B cell (primary cell): ENCODE measurements around the gene HOXD4. TPM values are rescaled to one million over a fixed set of nuclear protein-coding genes. Genes with fewer than 3 reads are reported as not detected.

Source experiments
- ATAC-seq: fragments of 200-7000 bp; cut with Tn5 transposase; one replicate; pipeline ENCODE4 v1.10.0; 2021; ENCODE audit warnings: low read depth, mild to moderate bottlenecking, moderate number of reproducible peaks, moderate library complexity
- CTCF ChIA-PET: fragments of 350-600 bp; sonication (Branson Sonifier 250); formaldehyde crosslinking; loops from one replicate; lab custom pipeline; 2021; ENCODE audit warnings: antibody characterized with exemption, inconsistent platforms; lab: Charles Lee
- POLR2A ChIA-PET: fragments of 350-600 bp; sonication (Branson Sonifier 250); formaldehyde crosslinking; loops from one replicate; lab custom pipeline; 2021; ENCODE audit warnings: antibody characterized with exemption; lab: Charles Lee
- DNase-seq: peaks from one replicate; pipeline ENCODE4 v3.0.0; 2013
- H2AFZ ChIP-seq: 2 replicates; pipeline ENCODE4 v1.6.1; 2012; ENCODE audit warnings: mild to moderate bottlenecking, low read depth, low read length; ENCODE audit not compliant: insufficient read depth, poor library complexity, severe bottlenecking
- H3K27ac ChIP-seq, 2 donors: 1 replicate in 1 of 2; 2 replicates in 1 of 2; pipeline ENCODE4 v1.5.1; 2012 to 2013; ENCODE audit warnings: low read length in 2 of 2, mild to moderate bottlenecking in 2 of 2, moderate library complexity in 1 of 2
- H3K27me3 ChIP-seq, 4 experiments: fragments of 200-600 bp in 1 of 4; sonication (generic) in 1 of 4; replicated peaks in 1 of 4; 1 replicate in 2 of 4; 2 replicates in 2 of 4; pipeline versions ENCODE4 v1.6.1 to v1.7.0; 2013 to 2016; ENCODE audit warnings: low read length in 3 of 4, mild to moderate bottlenecking in 2 of 4, mixed read lengths in 1 of 4, moderate library complexity in 1 of 4; ENCODE audit not compliant: insufficient read depth in 4 of 4, control insufficient read depth in 3 of 4; ENCODE audit errors: control extremely low read depth in 1 of 4
- H3K36me3 ChIP-seq, 2 experiments: replicated peaks in 1 of 2; 1 replicate in 1 of 2; 2 replicates in 1 of 2; pipeline versions ENCODE4 v1.6.1 to v1.7.1; 2013; ENCODE audit warnings: low read length in 1 of 2; ENCODE audit not compliant: insufficient read depth in 2 of 2, control insufficient read depth in 1 of 2; ENCODE audit errors: control extremely low read depth in 1 of 2, extremely low read depth in 1 of 2
- H3K4me1 ChIP-seq, 2 donors: fragments of 200-600 bp in 1 of 2; sonication (generic) in 1 of 2; 1 replicate in 1 of 2; 2 replicates in 1 of 2; pipeline versions ENCODE4 v1.5.1 to v1.6.1; 2013 to 2017; ENCODE audit warnings: low read length in 2 of 2; ENCODE audit not compliant: control insufficient read depth in 2 of 2, insufficient read depth in 2 of 2
- H3K4me2 ChIP-seq: replicated peaks from 2 replicates; pipeline ENCODE3; 2012; ENCODE audit warnings: mild to moderate bottlenecking, low read depth, low read length; ENCODE audit not compliant: poor library complexity, severe bottlenecking
- H3K4me3 ChIP-seq, 5 experiments: fragments of 200-600 bp in 1 of 5; sonication (generic) in 1 of 5; 1 replicate in 3 of 5; 2 replicates in 2 of 5; pipeline versions ENCODE4 v1.5.1 to v1.7.0; 2011 to 2016; ENCODE audit warnings: low read length in 4 of 5, mild to moderate bottlenecking in 4 of 5, low read depth in 2 of 5, control low read depth in 1 of 5, moderate library complexity in 1 of 5; ENCODE audit not compliant: insufficient read depth in 1 of 5; ENCODE audit errors: control extremely low read depth in 1 of 5, extremely low read depth in 1 of 5
- H3K79me2 ChIP-seq: fragments of 200-600 bp; sonication (generic); one replicate; pipeline ENCODE4 v1.6.0; 2016; ENCODE audit warnings: low read length; ENCODE audit not compliant: control insufficient read depth, insufficient read depth
- H3K9ac ChIP-seq: fragments of 200-600 bp; sonication (generic); 2 replicates; pipeline ENCODE4 v1.6.1; 2017; ENCODE audit warnings: mild to moderate bottlenecking, low read length, moderate library complexity
- H3K9me3 ChIP-seq, 3 donors: one replicate each; pipeline versions ENCODE4 v1.6.1 to v1.7.1; 2013; ENCODE audit warnings: low read length in 2 of 3; ENCODE audit not compliant: control insufficient read depth in 2 of 3, insufficient read depth in 1 of 3; ENCODE audit errors: control extremely low read depth in 1 of 3
- H4K20me1 ChIP-seq: 2 replicates; pipeline ENCODE4 v1.6.0; 2012; ENCODE audit warnings: mild to moderate bottlenecking, low read length; ENCODE audit not compliant: insufficient read depth, control insufficient read depth, poor library complexity, severe bottlenecking
- H3K27ac Mint-ChIP-seq: one replicate; pipeline ENCODE4 v1.8.0; 2021; ENCODE audit warnings: mixed read lengths
- H3K27me3 Mint-ChIP-seq: one replicate; pipeline ENCODE4 v1.8.0; 2021; ENCODE audit warnings: mixed read lengths
- H3K4me1 Mint-ChIP-seq: one replicate; pipeline ENCODE4 v1.8.0; 2021; ENCODE audit warnings: mixed read lengths
- H3K4me3 Mint-ChIP-seq: one replicate; pipeline ENCODE4 v1.8.0; 2021; ENCODE audit warnings: mixed read lengths
- H3K9me3 Mint-ChIP-seq: one replicate; pipeline ENCODE4 v1.8.0; 2022; ENCODE audit warnings: mixed read lengths; ENCODE audit not compliant: insufficient read depth
- CTCF ChIP-seq: fragments of 200-600 bp; IDR thresholded peaks from one replicate; pipeline ENCODE4 v1.8.0; 2022; ENCODE audit warnings: antibody characterized with exemption, mild to moderate bottlenecking
- EZH2 ChIP-seq: IDR thresholded peaks from 2 replicates; pipeline ENCODE4 v1.6.1; 2012; ENCODE audit warnings: borderline replicate concordance, low read depth, mild to moderate bottlenecking, moderate library complexity, low read length; ENCODE audit not compliant: insufficient read depth, poor library complexity, severe bottlenecking
- WGBS: methylation state at CpG from one replicate; pipeline ENCODE4 v1.1.5; 2013; ENCODE audit warnings: missing lambda C conversion rate; ENCODE audit not compliant: insufficient coverage; 5-methylcytosine and 5-hydroxymethylcytosine counted together
- intact Hi-C: fragments of 100-400 bp; cut with micrococcal nuclease; formaldehyde crosslinking; loops from one replicate; pipeline ENCODE4 v1.10.0; 2022
- polyA plus RNA-seq: library from polyadenylated mRNA; depleted of rRNA; stranded (reverse); fragments of >200 nt; gene quantifications from 2 replicates; pipeline ENCODE4 v1.2.3, GENCODE V29; 2012
- total RNA-seq, 2 donors: library from RNA; stranded (reverse); fragments of 120-200 nt in 1 of 2; gene quantifications; 1 replicate in 1 of 2; 2 replicates in 1 of 2; pipeline versions ENCODE4 v1.2.3 to v1.2.4, GENCODE V29; 2013 to 2022

The HOXD4 gene
- total and polyA plus RNA-seq, 2 donors (not counting 1 experiment from before 2014, with no cell fraction given), result not detected

- Histone ChIP-seq H3K4me3 (no peak overlapping the region), H2AFZ (no peak overlapping the region), H4K20me1 (no peaks in the 10 kb centered on the region), H3K27ac (no peak overlapping the region), H3K79me2 (no peaks in the 10 kb centered on the region), H3K4me2 (no peak overlapping the region), H3K27me3 (peaks cover 0 to 84% (median 65%) of the 10 kb centered on the region in 4 experiments), H3K9me3 (peaks cover 0 to 39% (median 0%) of the 10 kb centered on the region in 3 donors), H3K9ac (no peak overlapping the region), H3K4me1 (peaks cover 24 to 50% of the 10 kb centered on the region in 2 donors), H3K36me3 (no peaks in the 10 kb centered on the region)
- DNase-seq (peak; percentile 75), ATAC-seq (no peak)
- ChIA-PET POLR2A (no interaction called here), CTCF (interaction anchor here (0.7 to 4.6 kb wide), 46 partner anchors 10 to 1636 kb away, joined by 3 to 110 read pairs (median 4); no protein-coding TSS in a partner anchor)
- Mint-ChIP-seq H3K4me3 (no peak overlapping the region), H3K4me1 (peaks cover 26% of the 10 kb centered on the region), H3K27me3 (peaks cover 71% of the 10 kb centered on the region), H3K27ac (no peak overlapping the region), H3K9me3 (no peaks in the 10 kb centered on the region)
- intact Hi-C loops, result loop anchor here (1.0 to 5.0 kb wide), 5 partner anchors 427 to 1035 kb away; no protein-coding TSS in a partner anchor
- TF ChIP-seq EZH2 (no peak), CTCF (peak; percentile 98)
- 50% methylated on average over 1 of the region's 13 CpGs for WGBS
Observed at GRCh38 chr2:176126929-176127773, 24.2 kb upstream of the HOXD4 start.

- H3K4me2 ChIP-seq, result no peak overlapping the region
- no peaks in the 10 kb centered on the region for H3K36me3 ChIP-seq
- peaks cover 0 to 84% (median 68%) of the 10 kb centered on the region in 4 experiments for H3K27me3 ChIP-seq
- Mint-ChIP-seq H3K27me3 (peaks cover 72% of the 10 kb centered on the region), H3K27ac (no peak overlapping the region), H3K4me1 (peaks cover 26% of the 10 kb centered on the region), H3K4me3 (no peak overlapping the region), H3K9me3 (no peaks in the 10 kb centered on the region)
- no peak overlapping the region for H2AFZ ChIP-seq
- no peaks in the 10 kb centered on the region for H4K20me1 ChIP-seq
- no peak overlapping the region for H3K27ac ChIP-seq
- ChIA-PET CTCF (interaction anchor here (0.7 to 4.6 kb wide), 23 partner anchors 11 to 1342 kb away, joined by 3 to 110 read pairs (median 8); no protein-coding TSS in a partner anchor), POLR2A (no interaction called here)
- no peaks in the 10 kb centered on the region for H3K79me2 ChIP-seq
- DNase-seq (no peak), ATAC-seq (no peak)
- H3K4me1 ChIP-seq, result peaks cover 25 to 50% of the 10 kb centered on the region in 2 donors
- no peak overlapping the region for H3K9ac ChIP-seq
- WGBS, result 65% methylated on average over 3 of the region's 4 CpGs
- intact Hi-C loops, result loop anchor here (1.0 to 5.0 kb wide), 4 partner anchors 511 to 1035 kb away; no protein-coding TSS in a partner anchor
- TF ChIP-seq EZH2, result no peak
- TF ChIP-seq CTCF, result no peak
- H3K9me3 ChIP-seq, result peaks cover 0 to 33% (median 0%) of the 10 kb centered on the region in 3 donors
- no peak overlapping the region for H3K4me3 ChIP-seq
Observed at GRCh38 chr2:176127774-176128072, 23.6 kb upstream of the HOXD4 start.
